Stimulated activated CD4-positive, alpha-beta T cell treated with anti-CD3 and anti-CD28 coated beads, Interleukin-15, amount 100 ng/mL, for 24 hours (primary cell): Measurements from ENCODE around the gene SRSF7.
A peak's percentile ranks its signal among the peaks of the same experiment; 100 is the strongest.
"Not testable (repeated sequence)": the region's sequence is repeated elsewhere in the genome, so short reads cannot be mapped to it uniquely, and the experiment has no call there.

Experiments
- DNase-seq: peaks from one replicate; pipeline ENCODE4 v3.0.0-alpha.2; 2020

Gene SRSF7

GRCh38 chr2:38728694-38729093 lies 22.5 kb downstream of the SRSF7 start:
- DNase-seq = no peak

- no peak for DNase-seq
Observed at GRCh38 chr2:38727661-38728060, 23.5 kb downstream of the SRSF7 start.

GRCh38 chr2:38723173-38723572 lies 28.0 kb downstream of the SRSF7 start:
- DNase-seq = peak; percentile 38

- DNase-seq = peak; percentile 83
Observed at GRCh38 chr2:38722271-38723061, 28.7 kb downstream of the SRSF7 start.

GRCh38 chr2:38720613-38721241 lies 30.4 kb downstream of the SRSF7 start:
- DNase-seq = no peak

- DNase-seq = no peak
Observed at GRCh38 chr2:38719706-38720105, 31.5 kb downstream of the SRSF7 start.

GRCh38 chr2:38718601-38719000 lies 32.6 kb downstream of the SRSF7 start:
- no peak for DNase-seq

- DNase-seq = no peak
Observed at GRCh38 chr2:38716185-38716584, 35.0 kb downstream of the SRSF7 start.

- DNase-seq = not testable (repeated sequence)
Observed at GRCh38 chr2:38714941-38715340, 36.2 kb downstream of the SRSF7 start.

GRCh38 chr2:38713338-38713737 lies 37.8 kb downstream of the SRSF7 start:
- no peak for DNase-seq

- DNase-seq = no peak
Observed at GRCh38 chr2:38712871-38713270, 38.3 kb downstream of the SRSF7 start.

- DNase-seq = no peak
Observed at GRCh38 chr2:38712413-38712812, 38.7 kb downstream of the SRSF7 start.

GRCh38 chr2:38711558-38711957 lies 39.6 kb downstream of the SRSF7 start:
- DNase-seq = no peak

- DNase-seq = peak; percentile 61
Observed at GRCh38 chr2:38709567-38710194, 41.5 kb downstream of the SRSF7 start.

- DNase-seq = no peak
Observed at GRCh38 chr2:38708900-38709566, 42.1 kb downstream of the SRSF7 start.

GRCh38 chr2:38708491-38708890 lies 42.7 kb downstream of the SRSF7 start:
- not testable (repeated sequence) for DNase-seq

- DNase-seq = no peak
Observed at GRCh38 chr2:38706846-38707345, 44.3 kb downstream of the SRSF7 start.

GRCh38 chr2:38704664-38705063 lies 46.5 kb downstream of the SRSF7 start:
- no peak for DNase-seq

GRCh38 chr2:38703336-38703735 lies 47.8 kb downstream of the SRSF7 start:
- not testable (repeated sequence) for DNase-seq

- no peak for DNase-seq
Observed at GRCh38 chr2:38702413-38702812, 48.7 kb downstream of the SRSF7 start.

- no peak for DNase-seq
Observed at GRCh38 chr2:38701542-38701941, 49.6 kb downstream of the SRSF7 start.

GRCh38 chr2:38700881-38701458 lies 50.2 kb downstream of the SRSF7 start:
- no peak for DNase-seq
